Stimulated activated CD4-positive, alpha-beta T cell treated with anti-CD3 and anti-CD28 coated beads, Interleukin-12 subunit alpha, Interleukin-12 subunit beta, amount 100 ng/mL, for 4 hours (primary cell): ENCODE results near the gene DERL3.

ENCODE experiments used
- DNase-seq: peaks from one replicate; pipeline ENCODE4 v3.0.0-alpha.2; 2020

DERL3 gene

DNA sequence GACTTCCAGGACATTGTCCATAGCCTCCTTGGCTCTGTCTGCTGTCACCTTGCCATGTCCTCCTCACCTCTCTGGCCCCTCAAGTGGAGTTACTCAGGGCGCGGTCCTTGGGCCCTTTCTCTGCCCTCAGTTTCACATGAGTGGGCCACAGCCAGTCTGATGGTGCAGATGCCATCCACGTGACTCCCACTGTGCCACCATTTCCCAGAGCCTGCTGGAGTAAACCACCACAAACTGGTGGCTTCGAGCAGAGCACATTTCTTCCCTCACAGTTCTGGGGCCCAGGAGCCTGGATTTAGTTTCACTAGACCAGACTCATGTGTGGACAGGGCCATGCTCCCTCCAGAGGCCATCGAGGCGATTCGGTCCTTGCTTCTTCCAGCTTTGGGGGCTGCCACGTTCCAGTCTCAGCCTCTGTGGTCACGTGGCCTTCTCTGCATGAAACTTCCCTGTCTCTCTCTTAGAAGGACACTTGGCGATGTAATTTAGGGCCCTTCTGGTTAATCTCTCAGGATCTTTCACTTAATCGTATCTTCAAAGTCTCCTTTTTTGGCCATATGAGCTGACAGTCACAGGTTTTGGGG is 37.5 kb downstream of the DERL3 start:
- DNase-seq, result no peak

DNA sequence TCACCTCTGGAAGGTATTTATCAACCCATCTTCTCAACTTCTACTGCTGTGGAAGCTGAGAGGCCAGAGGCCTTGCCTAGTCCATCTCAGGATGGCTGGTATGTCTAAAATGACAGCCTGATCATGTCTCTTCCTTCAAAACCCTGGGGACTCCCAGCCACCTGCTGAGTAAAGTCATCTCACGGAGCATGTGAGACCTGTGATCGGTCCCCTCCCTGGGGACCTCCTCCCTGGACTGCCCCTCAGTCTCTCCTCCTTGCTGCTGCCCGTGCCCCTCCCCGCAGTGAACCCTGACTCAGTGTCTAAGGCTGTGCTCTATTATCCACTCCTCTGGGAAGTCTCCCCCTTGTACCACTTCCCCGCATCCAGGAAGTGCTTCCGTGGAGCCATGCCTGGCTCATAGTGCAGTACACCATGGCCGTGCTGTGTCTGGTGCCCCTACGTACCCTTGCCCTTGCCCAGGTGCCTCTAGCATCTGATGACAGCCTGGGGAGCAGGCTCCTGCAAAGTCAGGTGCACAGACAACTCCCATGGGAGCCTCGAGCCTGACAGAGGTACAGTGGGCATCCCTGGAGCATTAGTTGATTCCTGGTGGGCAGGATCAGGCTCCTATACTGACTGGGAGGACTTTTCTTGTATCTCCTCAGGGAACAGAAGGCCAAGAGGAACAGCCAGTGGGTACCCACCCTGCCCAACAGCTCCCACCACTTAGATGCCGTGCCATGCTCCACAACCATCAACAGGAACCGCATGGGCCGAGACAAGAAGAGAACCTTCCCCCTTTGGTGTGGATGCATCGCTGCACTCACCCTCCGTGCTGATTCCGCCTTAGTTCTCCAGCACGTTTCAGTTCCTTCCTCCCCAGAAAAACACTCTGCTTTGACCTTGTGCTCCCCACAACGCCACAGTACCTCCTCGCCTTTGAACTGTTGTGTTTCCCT is 38.2 kb downstream of the DERL3 start:
- no peak for DNase-seq

- DNase-seq, result no peak
These were observed 42.3 kb downstream of the DERL3 start for GRCh38 chr22:23796461-23796860.

GRCh38 chr22:23793326-23793725 is 45.5 kb downstream of the DERL3 start:
- no peak for DNase-seq

- no peak for DNase-seq
These were observed 46.8 kb downstream of the DERL3 start for GRCh38 chr22:23791738-23792645.

GRCh38 chr22:23790819-23791737 is 47.7 kb downstream of the DERL3 start:
- no peak for DNase-seq

DNA sequence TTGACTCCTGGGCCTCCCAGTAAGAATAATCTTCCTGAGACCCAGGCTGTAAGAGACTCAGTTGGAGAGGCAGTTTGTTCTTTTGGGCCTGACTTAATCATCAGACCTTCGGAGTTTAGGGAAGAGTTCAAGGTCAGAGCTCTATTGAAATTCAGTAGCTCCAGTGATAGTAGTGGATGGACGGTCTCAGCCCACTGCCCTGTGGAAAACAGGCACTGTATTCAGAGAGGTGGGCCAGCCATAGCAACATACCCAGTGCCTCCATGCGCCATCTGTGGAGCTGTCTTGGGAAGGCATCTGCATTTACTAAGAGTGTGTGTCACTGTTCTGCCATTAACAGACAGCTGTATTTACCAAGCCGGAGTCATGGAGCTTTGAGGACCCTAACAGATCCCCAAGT is 49.2 kb downstream of the DERL3 start:
- no peak for DNase-seq

GRCh38 chr22:23789121-23789520 is 49.7 kb downstream of the DERL3 start:
- DNase-seq, result no peak

DNA sequence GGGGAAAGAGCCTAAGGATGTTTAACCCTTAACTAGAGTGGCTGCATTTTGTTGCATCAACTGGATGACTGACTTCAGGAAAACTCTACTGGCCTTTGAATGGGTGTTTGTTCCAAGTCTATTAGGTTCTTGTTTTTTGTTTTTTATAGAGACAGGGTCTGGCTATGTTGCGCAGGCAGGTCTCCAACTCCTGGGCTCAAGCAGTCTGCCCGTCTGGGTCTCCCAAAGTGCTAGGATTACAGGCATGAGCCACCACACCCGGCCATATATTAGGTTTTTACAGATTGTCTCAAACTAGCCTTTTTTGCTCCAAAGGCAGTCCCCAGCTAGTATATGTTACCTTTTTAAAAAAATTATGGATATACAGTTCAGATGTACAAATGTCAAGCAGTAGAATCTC is 50.9 kb downstream of the DERL3 start:
- no peak for DNase-seq

DNA sequence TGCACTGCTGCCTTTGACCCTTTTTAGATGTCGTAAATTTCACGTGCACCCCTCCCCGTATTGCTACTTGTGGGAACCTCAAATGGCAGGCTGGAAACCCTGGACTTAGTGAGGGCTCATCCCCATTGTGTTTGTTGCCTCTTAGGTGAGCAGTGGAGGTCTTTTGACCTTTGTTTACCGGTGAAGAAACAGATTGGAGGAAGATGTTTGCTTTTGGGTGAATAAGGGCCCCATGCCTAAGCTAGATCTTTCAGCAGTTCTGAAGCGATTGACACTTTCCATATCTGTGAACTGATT is 51.3 kb downstream of the DERL3 start:
- no peak for DNase-seq

DNA sequence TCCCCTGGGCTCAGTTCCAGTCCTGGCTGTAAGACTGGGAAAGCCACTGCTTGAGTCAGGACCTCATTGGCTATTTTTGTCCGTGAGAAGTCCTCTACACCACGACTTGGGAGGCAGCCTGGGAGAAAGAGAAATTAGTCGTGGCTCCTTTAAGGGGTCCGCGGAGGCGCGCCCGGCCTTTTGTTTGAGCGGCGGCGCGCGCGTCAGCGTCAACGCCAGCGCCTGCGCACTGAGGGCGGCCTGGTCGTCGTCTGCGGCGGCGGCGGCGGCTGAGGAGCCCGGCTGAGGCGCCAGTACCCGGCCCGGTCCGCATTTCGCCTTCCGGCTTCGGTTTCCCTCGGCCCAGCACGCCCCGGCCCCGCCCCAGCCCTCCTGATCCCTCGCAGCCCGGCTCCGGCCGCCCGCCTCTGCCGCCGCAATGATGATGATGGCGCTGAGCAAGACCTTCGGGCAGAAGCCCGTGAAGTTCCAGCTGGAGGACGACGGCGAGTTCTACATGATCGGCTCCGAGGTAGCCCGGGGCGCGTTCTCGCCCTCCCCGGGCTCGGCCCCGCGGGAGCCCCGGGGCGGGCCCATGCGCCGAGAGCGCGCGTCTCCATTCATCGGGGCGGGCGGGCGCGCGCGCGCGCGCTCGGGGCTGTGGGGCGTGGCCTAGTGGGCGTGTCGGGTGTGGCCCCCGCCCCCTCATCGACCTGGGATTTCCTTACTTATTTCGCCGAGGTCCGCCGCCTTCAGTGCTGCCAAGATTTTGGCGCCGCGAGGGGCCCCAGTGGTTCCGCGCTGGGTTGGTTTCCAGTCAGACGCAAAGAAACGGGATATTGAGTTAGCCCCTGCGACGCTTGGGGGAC is 51.8 kb downstream of the DERL3 start, which contains the start of gene SMARCB1:
Gene SMARCB1 (plus strand): TSS at position 215 of the 848 bp plus-strand sequence. CDS start 204 bp downstream, at position 419.
- DNase-seq, result peak; percentile 92

- no peak for DNase-seq
These were observed 52.5 kb downstream of the DERL3 start for GRCh38 chr22:23786261-23786710.
